CD4-positive, alpha-beta T cell treated with Interferon alpha-2 for 1 hour (primary cell): ENCODE data around the gene SLC10A6.

Experiments
- DNase-seq, 2 donors: peaks; one replicate each; pipeline ENCODE4 v3.0.0-alpha.2; 2020 to 2022

The SLC10A6 gene

DNA sequence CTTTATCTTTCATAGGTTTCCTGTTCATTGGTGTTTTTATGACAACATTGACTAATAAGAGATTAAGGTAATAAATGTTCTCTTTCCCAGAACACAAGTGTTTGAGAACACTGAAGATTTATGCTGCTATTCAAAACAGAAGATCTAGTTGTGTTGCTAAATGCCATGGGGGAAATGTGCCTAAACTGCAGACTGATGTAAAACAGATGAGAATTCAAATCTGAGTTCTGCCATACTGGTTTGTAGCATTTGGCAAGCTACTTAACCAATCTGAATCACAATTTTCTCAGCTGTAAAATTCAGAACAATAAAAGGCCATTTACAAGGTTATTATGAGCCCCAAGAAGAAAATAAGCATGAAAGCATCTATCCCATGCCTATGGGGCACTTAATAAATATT is 2.3 kb downstream of the SLC10A6 start:
- DNase-seq: no peak

GRCh38 chr4:86845593-86845992 is 3.6 kb downstream of the SLC10A6 start:
- no peak for DNase-seq

- DNase-seq: no peak
Measured at GRCh38 chr4:86841309-86841708, 7.9 kb downstream of the SLC10A6 start.

- DNase-seq: no peak
Measured at GRCh38 chr4:86840858-86841257, 8.3 kb downstream of the SLC10A6 start.

DNA sequence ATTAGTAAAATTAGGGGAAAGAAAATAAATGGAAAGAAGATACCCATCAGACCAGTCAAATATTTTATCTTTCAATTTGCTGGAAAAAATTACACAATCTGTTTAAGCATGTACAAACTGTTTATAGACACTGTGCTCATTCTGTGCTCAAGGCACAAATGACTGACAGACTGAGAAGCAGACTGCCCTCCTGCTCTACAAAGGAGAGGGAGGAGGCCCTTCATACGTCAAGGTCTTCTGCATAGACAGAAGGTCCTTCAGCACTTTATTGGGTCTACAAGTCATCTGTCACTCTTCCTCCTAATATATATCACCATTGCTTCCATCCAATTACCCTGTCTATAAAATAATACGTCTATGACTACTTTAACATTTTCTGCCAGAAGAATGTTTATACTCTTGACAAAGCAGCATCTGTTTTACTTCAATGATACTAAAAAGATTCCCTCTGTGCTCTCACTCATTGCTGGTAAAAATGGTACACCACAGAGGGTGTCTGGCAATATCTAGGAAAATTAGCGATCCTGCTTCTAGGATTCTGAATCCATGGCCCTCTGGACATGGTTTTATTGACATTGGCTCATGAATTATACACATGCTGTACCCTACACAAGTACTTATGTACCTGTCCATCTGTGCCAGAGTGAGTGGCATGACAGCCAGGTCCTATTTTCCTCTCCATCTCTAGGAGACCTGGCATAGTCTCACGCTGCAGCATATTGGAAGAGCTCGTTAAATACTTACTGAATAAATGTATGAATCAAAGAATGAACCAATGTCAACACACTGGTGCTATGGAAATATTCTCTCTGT is 11.3 kb downstream of the SLC10A6 start:
- DNase-seq: no peak

DNA sequence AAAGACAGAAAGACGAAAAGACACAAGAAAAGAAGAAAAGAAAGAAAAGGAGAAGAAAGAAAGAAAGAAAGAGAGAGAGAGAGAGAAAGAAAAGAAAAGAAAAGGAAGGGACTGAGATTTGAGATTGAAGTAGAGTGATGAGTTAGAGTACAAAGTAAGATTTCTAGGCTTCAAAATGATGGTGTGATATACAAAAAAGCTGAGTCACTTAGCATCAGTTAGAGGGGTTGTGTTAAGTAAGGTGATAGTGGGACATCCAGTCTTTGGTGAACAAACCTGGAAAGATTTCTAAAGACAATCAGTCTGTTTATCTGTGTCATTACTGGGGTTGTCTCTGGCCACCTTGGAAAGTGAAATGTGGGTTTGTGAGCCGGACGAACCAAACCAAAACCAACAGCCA is 13.5 kb downstream of the SLC10A6 start:
- DNase-seq: no peak

GRCh38 chr4:86834901-86835300 is 14.3 kb downstream of the SLC10A6 start:
- no peak for DNase-seq

DNA sequence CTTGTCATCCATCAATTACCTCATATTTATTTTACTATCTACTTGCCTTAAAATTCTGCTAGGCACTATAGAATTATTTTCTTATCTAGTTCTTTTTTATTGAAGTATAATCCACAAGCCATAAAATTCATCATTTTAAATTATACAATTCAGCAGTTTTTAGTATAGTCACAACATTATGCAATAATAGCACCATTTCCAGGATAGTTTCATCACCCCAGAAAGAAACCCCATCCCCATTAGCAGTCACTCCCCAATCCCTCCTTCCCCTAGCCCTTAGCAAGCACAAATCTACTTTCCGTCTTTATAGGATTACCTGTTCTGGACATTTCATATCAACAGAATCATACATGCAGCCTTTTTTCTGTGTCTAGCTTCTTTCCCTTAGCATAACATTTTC is 15.6 kb downstream of the SLC10A6 start:
- DNase-seq: no peak

DNA sequence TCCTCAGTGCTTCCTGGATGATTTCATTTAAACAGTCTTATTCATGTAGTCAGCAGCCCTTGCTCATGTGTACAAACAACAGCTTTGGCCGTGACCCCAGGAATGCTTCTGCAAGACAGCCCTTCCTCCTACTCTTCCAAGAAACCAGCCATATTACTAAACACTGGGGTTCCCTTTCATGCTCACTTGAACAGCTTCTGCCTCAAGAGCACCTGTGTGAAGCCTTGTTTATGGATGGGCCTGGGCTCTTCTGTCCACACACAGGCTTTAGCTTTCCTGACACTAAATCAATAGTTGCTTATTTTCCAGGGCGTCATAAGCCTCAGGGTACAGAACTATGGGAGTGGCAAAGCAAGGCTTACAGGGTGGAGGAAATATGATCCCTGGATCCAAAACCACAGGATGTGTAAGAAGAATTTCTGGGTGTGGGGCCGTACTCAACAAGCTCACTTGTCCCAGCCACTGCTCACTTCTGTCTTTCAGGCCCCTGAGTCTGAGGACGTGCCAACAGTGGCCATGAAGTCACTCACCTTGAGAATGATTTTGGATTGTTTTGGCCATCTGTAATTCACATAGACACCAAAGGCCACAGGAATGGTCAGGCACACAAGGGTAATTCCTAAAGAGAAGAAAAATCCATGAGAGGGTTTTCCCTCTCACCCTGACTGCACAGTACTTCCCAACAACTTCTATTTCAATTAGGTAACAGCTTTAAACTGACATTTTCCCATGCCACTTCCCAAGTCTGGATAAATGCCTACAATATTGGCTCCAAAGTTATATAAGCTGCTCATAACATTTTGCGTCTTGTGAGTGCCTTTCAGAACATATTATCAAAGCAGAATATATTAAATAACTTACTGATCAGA is 17.7 kb downstream of the SLC10A6 start:
- no peak for DNase-seq

GRCh38 chr4:86825511-86825910 is 23.7 kb downstream of the SLC10A6 start:
- DNase-seq: no peak

GRCh38 chr4:86822136-86822535 is 27.0 kb downstream of the SLC10A6 start:
- DNase-seq: no peak

DNA sequence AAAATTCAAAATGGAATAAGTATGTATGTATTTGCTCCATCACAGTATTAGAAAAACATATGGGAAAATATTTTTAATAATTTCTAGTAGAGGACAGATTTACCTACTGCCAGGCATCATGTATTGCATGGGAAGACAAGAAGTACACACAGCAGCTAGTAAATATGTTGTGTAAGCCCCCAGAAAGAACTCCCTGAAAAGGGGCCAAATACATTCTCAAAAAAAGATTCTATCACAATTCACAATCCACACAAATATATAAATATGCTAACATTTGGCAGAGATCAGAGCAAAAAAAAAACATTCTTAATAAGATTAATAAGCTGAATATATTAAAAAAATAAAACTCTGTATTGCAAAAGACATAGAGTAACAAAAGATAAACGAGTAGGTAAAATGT is 28.0 kb downstream of the SLC10A6 start:
- no peak for DNase-seq

GRCh38 chr4:86819561-86819960 is 29.6 kb downstream of the SLC10A6 start:
- DNase-seq: no peak

GRCh38 chr4:86818841-86819240 is 30.3 kb downstream of the SLC10A6 start:
- DNase-seq: no peak

GRCh38 chr4:86818211-86818610 is 31.0 kb downstream of the SLC10A6 start:
- no peak for DNase-seq

- no peak for DNase-seq
Measured at GRCh38 chr4:86816501-86817273, 32.5 kb downstream of the SLC10A6 start.

DNA sequence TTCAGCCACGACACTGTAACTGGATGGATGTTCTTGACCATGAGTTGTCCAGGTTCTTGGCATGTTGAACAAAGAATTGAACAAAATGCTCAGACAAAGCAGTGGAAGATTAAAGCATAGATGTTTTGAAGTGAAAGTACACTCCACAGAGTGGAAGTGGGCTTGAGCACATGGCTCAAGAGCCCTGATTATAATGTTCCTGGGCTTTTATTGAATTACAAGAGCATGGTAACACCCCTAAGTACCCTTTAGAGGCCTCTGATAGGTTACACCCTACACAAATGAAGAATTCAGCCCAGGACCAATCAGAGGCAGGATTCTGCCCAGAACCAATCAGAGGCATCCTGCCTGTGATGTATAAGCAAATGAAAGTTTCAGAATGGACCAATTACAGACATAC is 33.5 kb downstream of the SLC10A6 start:
- DNase-seq: no peak

- DNase-seq: no peak
Measured at GRCh38 chr4:86810847-86811246, 38.3 kb downstream of the SLC10A6 start.

DNA sequence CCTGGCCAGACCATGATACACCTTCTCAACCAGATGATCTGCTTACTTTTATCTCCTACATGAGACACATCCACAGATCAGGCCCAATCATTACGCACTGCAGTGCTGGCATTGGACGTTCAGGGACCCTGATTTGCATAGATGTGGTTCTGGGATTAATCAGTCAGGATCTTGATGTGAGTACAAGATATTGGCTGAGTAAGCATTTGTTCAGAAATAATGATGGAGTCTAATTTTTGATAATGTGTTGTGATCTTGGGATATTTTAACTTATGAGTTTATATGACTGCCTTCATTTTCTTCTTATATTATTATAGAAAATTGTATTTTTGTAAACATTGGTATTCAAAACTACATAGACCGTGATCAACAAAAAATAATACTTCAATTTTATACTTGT is 39.4 kb downstream of the SLC10A6 start:
- no peak for DNase-seq

DNA sequence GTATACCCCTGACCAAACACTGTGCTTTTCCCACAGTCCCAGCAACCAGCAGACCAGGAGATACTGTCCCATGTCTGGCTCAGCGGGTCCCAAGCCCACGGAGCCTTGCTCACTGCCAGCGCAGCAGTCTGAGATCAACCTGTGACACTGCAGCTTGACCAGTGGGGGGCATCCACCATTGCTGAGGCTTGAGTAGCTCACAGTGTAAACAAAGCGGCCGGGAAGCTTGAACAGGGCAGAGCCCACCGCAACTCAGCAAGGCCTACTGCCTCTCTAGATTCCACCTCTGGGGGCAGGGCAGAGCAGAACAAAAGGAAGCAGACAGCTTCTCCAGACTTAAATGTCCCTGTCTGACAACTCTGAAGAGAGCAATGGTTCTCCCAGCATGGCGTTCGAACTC is 58.1 kb downstream of the SLC10A6 start:
- no peak for DNase-seq

DNA sequence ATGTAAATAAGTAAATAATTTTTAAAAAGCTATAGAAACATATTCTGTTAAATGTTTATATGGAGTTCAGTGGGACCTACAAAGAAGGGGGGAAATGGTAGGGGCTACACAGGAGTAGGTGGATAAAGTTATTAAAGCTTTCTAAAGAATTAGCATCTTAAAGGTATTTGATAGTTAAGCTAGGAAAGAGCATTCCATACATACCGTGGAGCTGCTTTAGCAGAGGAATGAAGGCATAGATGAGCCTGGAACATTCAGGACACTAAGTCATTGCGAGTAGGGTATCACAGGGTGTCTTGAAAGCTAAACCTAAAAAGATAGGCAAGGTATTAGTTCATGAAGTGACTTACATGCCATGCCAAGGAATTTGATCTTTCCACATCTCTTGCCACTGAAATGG is 60.4 kb downstream of the SLC10A6 start:
- DNase-seq: no peak

GRCh38 chr4:86778175-86778574 is 71.0 kb downstream of the SLC10A6 start:
- no peak for DNase-seq

GRCh38 chr4:86775061-86775460 is 74.1 kb downstream of the SLC10A6 start:
- no peak for DNase-seq
